GM23338 (cell line): ENCODE data around the gene NEURL1.

ENCODE experiments used
- EZH2 ChIP-seq: fragments of 200-600 bp; sonication (generic); IDR thresholded peaks from one replicate; pipeline ENCODE4 v1.8.0; 2017; ENCODE audit warnings: antibody characterized with exemption, mild to moderate bottlenecking, low read depth; ENCODE audit not compliant: unreplicated experiment
- EZH2phosphoT487 ChIP-seq: fragments of 200-600 bp; sonication (generic); IDR thresholded peaks from one replicate; pipeline ENCODE4 v1.8.1; 2018; ENCODE audit warnings: antibody characterized with exemption; ENCODE audit not compliant: unreplicated experiment
- POLR2AphosphoS5 ChIP-seq: IDR thresholded peaks from 2 replicates; pipeline ENCODE4 v1.6.1; 2016; ENCODE audit warnings: antibody characterized with exemption, low read depth
- ZNF114 ChIP-seq: fragments of 250-450 bp; sonication (Bioruptor Pico); IDR thresholded peaks from 2 replicates; pipeline ENCODE4 v1.5.0; 2020; ENCODE audit warnings: mild to moderate bottlenecking, moderate library complexity
- TF ChIP-seq, protein P1 (sequence below): fragments of 250-450 bp; sonication (Bioruptor Pico); IDR thresholded peaks from 2 replicates; pipeline ENCODE4 v1.5.0; 2020; ENCODE audit warnings: mild to moderate bottlenecking, moderate library complexity
- TF ChIP-seq, protein P2 (sequence below), 2 experiments: fragments of 200-600 bp in 1 of 2; sonication (generic) in 1 of 2; conservative IDR thresholded peaks; 2 replicates each; pipeline versions ENCODE4 v1.5.1 to v1.6.1; 2016 to 2017; ENCODE audit warnings: antibody characterized with exemption in 2 of 2, low read depth in 2 of 2, mild to moderate bottlenecking in 2 of 2, moderate library complexity in 1 of 2

DNA sequence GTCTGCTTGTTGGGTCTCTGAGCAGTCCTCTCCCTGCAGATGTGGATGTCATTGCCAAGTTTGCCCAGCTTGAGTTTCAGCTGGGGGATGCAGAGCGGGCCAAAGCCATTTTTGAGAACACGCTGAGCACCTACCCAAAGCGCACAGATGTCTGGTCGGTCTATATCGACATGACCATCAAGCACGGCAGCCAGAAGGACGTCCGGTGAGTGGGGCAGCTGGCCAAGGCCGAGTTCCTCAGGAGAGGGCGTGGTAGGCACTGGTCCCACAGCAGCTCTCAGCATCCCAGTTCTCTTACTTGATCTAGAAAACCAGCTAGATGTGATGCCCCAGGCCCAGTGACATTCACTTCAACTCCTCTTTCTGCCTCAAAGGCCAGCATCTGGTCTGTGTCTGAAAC is 49.0 kb upstream of the NEURL1 start:
- TF ChIP-seq ZNF114 (CRISPR knock-in tag) (no peak), POLR2AphosphoS5 (no peak), EZH2 (no peak), EZH2phosphoT487 (no peak)
- TF ChIP-seq, protein P1, sequence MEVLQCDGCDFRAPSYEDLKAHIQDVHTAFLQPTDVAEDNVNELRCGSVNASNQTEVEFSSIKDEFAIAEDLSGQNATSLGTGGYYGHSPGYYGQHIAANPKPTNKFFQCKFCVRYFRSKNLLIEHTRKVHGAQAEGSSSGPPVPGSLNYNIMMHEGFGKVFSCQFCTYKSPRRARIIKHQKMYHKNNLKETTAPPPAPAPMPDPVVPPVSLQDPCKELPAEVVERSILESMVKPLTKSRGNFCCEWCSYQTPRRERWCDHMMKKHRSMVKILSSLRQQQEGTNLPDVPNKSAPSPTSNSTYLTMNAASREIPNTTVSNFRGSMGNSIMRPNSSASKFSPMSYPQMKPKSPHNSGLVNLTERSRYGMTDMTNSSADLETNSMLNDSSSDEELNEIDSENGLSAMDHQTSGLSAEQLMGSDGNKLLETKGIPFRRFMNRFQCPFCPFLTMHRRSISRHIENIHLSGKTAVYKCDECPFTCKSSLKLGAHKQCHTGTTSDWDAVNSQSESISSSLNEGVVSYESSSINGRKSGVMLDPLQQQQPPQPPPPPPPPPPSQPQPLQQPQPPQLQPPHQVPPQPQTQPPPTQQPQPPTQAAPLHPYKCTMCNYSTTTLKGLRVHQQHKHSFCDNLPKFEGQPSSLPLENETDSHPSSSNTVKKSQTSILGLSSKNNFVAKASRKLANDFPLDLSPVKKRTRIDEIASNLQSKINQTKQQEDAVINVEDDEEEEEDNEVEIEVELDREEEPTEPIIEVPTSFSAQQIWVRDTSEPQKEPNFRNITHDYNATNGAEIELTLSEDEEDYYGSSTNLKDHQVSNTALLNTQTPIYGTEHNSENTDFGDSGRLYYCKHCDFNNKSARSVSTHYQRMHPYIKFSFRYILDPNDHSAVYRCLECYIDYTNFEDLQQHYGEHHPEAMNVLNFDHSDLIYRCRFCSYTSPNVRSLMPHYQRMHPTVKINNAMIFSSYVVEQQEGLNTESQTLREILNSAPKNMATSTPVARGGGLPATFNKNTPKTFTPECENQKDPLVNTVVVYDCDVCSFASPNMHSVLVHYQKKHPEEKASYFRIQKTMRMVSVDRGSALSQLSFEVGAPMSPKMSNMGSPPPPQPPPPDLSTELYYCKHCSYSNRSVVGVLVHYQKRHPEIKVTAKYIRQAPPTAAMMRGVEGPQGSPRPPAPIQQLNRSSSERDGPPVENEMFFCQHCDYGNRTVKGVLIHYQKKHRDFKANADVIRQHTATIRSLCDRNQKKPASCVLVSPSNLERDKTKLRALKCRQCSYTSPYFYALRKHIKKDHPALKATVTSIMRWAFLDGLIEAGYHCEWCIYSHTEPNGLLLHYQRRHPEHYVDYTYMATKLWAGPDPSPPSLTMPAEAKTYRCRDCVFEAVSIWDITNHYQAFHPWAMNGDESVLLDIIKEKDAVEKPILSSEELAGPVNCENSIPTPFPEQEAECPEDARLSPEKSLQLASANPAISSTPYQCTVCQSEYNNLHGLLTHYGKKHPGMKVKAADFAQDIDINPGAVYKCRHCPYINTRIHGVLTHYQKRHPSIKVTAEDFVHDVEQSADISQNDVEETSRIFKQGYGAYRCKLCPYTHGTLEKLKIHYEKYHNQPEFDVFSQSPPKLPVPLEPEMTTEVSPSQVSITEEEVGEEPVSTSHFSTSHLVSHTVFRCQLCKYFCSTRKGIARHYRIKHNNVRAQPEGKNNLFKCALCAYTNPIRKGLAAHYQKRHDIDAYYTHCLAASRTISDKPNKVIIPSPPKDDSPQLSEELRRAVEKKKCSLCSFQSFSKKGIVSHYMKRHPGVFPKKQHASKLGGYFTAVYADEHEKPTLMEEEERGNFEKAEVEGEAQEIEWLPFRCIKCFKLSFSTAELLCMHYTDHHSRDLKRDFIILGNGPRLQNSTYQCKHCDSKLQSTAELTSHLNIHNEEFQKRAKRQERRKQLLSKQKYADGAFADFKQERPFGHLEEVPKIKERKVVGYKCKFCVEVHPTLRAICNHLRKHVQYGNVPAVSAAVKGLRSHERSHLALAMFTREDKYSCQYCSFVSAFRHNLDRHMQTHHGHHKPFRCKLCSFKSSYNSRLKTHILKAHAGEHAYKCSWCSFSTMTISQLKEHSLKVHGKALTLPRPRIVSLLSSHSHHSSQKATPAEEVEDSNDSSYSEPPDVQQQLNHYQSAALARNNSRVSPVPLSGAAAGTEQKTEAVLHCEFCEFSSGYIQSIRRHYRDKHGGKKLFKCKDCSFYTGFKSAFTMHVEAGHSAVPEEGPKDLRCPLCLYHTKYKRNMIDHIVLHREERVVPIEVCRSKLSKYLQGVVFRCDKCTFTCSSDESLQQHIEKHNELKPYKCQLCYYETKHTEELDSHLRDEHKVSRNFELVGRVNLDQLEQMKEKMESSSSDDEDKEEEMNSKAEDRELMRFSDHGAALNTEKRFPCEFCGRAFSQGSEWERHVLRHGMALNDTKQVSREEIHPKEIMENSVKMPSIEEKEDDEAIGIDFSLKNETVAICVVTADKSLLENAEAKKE (CRISPR knock-in tag) = no peak
- TF ChIP-seq, protein P2, sequence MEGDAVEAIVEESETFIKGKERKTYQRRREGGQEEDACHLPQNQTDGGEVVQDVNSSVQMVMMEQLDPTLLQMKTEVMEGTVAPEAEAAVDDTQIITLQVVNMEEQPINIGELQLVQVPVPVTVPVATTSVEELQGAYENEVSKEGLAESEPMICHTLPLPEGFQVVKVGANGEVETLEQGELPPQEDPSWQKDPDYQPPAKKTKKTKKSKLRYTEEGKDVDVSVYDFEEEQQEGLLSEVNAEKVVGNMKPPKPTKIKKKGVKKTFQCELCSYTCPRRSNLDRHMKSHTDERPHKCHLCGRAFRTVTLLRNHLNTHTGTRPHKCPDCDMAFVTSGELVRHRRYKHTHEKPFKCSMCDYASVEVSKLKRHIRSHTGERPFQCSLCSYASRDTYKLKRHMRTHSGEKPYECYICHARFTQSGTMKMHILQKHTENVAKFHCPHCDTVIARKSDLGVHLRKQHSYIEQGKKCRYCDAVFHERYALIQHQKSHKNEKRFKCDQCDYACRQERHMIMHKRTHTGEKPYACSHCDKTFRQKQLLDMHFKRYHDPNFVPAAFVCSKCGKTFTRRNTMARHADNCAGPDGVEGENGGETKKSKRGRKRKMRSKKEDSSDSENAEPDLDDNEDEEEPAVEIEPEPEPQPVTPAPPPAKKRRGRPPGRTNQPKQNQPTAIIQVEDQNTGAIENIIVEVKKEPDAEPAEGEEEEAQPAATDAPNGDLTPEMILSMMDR (conservative IDR thresholded peaks at IDR 0.05; ENCODE audit: low read depth in 2 of 2) = no peak
